ENCODE measurements around the gene ARSK.

ARSK gene

GRCh38 chr5:95562282-95562681 is 7.4 kb downstream of the ARSK start:
- in situ Hi-C loops (cut with MboI; ENCODE audit: low sequenced_read_pairs) = no loop called here

- in situ Hi-C loops (cut with MboI; ENCODE audit: low sequenced_read_pairs) = no loop called here
Measured at GRCh38 chr5:95563367-95563766, 8.5 kb downstream of the ARSK start.

- in situ Hi-C loops (cut with MboI; ENCODE audit: low sequenced_read_pairs) = no loop called here
Measured at GRCh38 chr5:95564450-95564849, 9.5 kb downstream of the ARSK start.

- in situ Hi-C loops (cut with MboI; ENCODE audit: low sequenced_read_pairs) = no loop called here
Measured at GRCh38 chr5:95565280-95565920, 10.5 kb downstream of the ARSK start.

GRCh38 chr5:95572016-95572415 is 17.1 kb downstream of the ARSK start:
- in situ Hi-C loops (cut with MboI; ENCODE audit: low sequenced_read_pairs) = no loop called here

GRCh38 chr5:95581576-95581975 is 26.7 kb downstream of the ARSK start:
- in situ Hi-C loops (cut with MboI; ENCODE audit: low sequenced_read_pairs) = no loop called here

- in situ Hi-C loops (cut with MboI; ENCODE audit: low sequenced_read_pairs) = no loop called here
Measured at GRCh38 chr5:95583992-95584391, 29.1 kb downstream of the ARSK start.

GRCh38 chr5:95590880-95591279 is 36.0 kb downstream of the ARSK start:
- in situ Hi-C loops (cut with MboI; ENCODE audit: low sequenced_read_pairs) = no loop called here

GRCh38 chr5:95591490-95591901 is 36.6 kb downstream of the ARSK start:
- in situ Hi-C loops (cut with MboI; ENCODE audit: low sequenced_read_pairs) = no loop called here

GRCh38 chr5:95595289-95595931 is 40.5 kb downstream of the ARSK start:
- in situ Hi-C loops (cut with MboI; ENCODE audit: low sequenced_read_pairs) = no loop called here

GRCh38 chr5:95599252-95599651 is 44.4 kb downstream of the ARSK start:
- in situ Hi-C loops (cut with MboI; ENCODE audit: low sequenced_read_pairs) = no loop called here

GRCh38 chr5:95600557-95600956 is 45.7 kb downstream of the ARSK start:
- in situ Hi-C loops (cut with MboI; ENCODE audit: low sequenced_read_pairs) = no loop called here

GRCh38 chr5:95605786-95606185 is 50.9 kb downstream of the ARSK start:
- in situ Hi-C loops (cut with MboI; ENCODE audit: low sequenced_read_pairs) = no loop called here

- in situ Hi-C loops (cut with MboI; ENCODE audit: low sequenced_read_pairs) = no loop called here
Measured at GRCh38 chr5:95606419-95606818, 51.5 kb downstream of the ARSK start.

- in situ Hi-C loops (cut with MboI; ENCODE audit: low sequenced_read_pairs) = no loop called here
Measured at GRCh38 chr5:95609711-95610110, 54.8 kb downstream of the ARSK start.

- in situ Hi-C loops (cut with MboI; ENCODE audit: low sequenced_read_pairs) = no loop called here
Measured at GRCh38 chr5:95610546-95610945, 55.6 kb downstream of the ARSK start.

- in situ Hi-C loops (cut with MboI; ENCODE audit: low sequenced_read_pairs) = no loop called here
Measured at GRCh38 chr5:95611396-95611795, 56.5 kb downstream of the ARSK start.

GRCh38 chr5:95613514-95613913 is 58.6 kb downstream of the ARSK start:
- in situ Hi-C loops (cut with MboI; ENCODE audit: low sequenced_read_pairs) = no loop called here

GRCh38 chr5:95615164-95615467 is 60.2 kb downstream of the ARSK start:
- in situ Hi-C loops (cut with MboI; ENCODE audit: low sequenced_read_pairs) = no loop called here

GRCh38 chr5:95617057-95617456 is 62.2 kb downstream of the ARSK start:
- in situ Hi-C loops (cut with MboI; ENCODE audit: low sequenced_read_pairs) = no loop called here

GRCh38 chr5:95619096-95619495 is 64.2 kb downstream of the ARSK start:
- in situ Hi-C loops (cut with MboI; ENCODE audit: low sequenced_read_pairs) = no loop called here

GRCh38 chr5:95619514-95620029 is 64.7 kb downstream of the ARSK start:
- in situ Hi-C loops (cut with MboI; ENCODE audit: low sequenced_read_pairs) = no loop called here
